ENCODE data around the gene CYB5R2.

Gene CYB5R2

DNA sequence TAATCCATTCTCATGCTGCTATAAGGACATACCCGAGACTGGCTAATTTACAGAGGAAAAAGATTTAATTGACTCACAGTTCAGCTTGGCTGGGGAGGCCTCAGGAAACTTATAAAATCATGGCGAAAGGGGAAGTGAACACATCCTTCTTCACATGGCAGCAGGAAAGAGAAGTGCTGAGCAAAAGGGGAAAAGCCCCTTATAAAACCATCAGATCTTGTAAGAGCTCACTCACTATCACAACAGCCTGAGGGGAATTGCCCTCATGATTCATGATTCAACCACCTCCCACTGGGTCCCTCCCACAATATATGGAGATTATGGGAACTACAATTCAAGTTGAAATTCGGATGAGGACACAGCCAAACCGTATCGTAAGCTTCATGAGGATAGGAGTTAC is 3.8 kb upstream of the CYB5R2 start:
- TF ChIP-seq, protein P1, sequence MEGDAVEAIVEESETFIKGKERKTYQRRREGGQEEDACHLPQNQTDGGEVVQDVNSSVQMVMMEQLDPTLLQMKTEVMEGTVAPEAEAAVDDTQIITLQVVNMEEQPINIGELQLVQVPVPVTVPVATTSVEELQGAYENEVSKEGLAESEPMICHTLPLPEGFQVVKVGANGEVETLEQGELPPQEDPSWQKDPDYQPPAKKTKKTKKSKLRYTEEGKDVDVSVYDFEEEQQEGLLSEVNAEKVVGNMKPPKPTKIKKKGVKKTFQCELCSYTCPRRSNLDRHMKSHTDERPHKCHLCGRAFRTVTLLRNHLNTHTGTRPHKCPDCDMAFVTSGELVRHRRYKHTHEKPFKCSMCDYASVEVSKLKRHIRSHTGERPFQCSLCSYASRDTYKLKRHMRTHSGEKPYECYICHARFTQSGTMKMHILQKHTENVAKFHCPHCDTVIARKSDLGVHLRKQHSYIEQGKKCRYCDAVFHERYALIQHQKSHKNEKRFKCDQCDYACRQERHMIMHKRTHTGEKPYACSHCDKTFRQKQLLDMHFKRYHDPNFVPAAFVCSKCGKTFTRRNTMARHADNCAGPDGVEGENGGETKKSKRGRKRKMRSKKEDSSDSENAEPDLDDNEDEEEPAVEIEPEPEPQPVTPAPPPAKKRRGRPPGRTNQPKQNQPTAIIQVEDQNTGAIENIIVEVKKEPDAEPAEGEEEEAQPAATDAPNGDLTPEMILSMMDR (IDR thresholded peaks at IDR 0.05): no peak
- Histone ChIP-seq H3K4me1 (ENCODE audit: control insufficient read depth in 1 of 2, insufficient read depth in 1 of 2, low read depth in 1 of 2, low read length in 1 of 2) (peaks cover 0 to 16% of the 10 kb centered on the region in 2 experiments), H3K9me3 (peaks cover 8% of the 10 kb centered on the region), H3K4me3 (ENCODE audit: low read depth in 1 of 2, low read length in 1 of 2) (no peak overlapping the region), H3K36me3 (no peaks in the 10 kb centered on the region), H3K27me3 (peaks cover 77% of the 10 kb centered on the region), H3K27ac (no peak overlapping the region)

DNA sequence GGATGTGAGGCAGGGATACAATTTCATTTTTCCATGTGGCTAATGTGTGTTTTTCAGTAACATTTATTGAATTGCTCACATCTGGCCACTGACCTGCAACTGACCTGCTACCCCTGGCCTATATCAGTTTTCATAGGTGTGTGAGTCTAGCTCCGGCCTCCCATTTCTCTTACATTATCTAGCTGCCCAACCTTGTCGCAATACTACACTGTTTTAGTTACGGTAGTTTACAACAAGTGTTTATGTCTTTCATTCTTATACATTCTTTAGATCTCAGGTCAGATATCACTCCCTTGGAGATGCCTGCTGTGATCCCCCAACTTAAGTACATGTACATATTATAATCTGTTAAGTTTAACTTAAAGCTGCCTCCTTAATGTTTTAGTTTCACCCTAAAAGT is 2.3 kb upstream of the CYB5R2 start:
- TF ChIP-seq, protein P1 (IDR thresholded peaks at IDR 0.05): no peak
- Histone ChIP-seq H3K9me3 (peaks cover 8% of the 10 kb centered on the region), H3K4me3 (ENCODE audit: low read depth in 1 of 2, low read length in 1 of 2) (no peak overlapping the region), H3K27ac (no peak overlapping the region), H3K36me3 (no peaks in the 10 kb centered on the region), H3K4me1 (ENCODE audit: control insufficient read depth in 1 of 2, insufficient read depth in 1 of 2, low read depth in 1 of 2, low read length in 1 of 2) (peaks cover 0 to 28% of the 10 kb centered on the region in 2 experiments), H3K27me3 (peaks cover 73% of the 10 kb centered on the region)

DNA sequence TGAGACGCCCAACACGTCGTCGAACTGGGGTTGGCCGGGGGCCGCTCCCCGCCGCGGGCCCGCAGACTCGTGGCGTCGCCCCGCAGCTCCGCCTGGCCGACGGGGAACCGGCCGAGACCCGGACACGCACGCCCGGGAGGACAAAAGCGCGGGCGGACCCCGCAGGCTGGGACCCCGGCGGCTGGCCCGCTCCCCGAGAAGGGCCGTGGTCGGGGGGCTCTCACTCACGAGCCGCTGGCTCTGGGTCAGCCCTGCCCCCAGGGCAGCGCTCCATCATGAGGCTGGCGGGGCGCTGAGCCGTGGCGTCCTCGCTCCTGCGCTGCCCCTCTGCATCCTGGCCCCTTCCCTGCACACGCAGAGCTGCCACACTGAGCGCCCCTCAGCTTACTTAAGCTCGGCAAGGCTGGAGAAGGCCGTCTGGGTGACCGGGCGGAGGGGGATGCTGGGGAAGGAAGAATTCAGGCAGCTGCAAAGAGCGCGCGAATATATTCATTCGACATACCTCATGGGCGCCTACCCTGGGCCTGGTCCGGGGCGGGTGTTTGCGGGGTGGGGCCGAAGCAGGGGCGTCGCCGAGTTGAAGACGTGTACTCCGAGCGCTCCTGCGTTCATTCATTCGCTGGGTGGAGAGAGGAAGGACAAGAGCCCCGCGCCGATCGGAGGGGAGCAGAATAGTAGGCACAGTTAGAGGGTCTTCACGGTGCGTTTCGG is 579 bp upstream of the CYB5R2 start:
- TF ChIP-seq, protein P1 (IDR thresholded peaks at IDR 0.05): no peak
- peak overlapping the region in 1 of 2 experiments; percentile 57 for H3K4me3 ChIP-seq (ENCODE audit: low read depth in 1 of 2, low read length in 1 of 2)
- H3K27me3 ChIP-seq: peaks cover 56% of the 10 kb centered on the region
- no peak overlapping the region for H3K27ac ChIP-seq
- peaks cover 8% of the 10 kb centered on the region for H3K9me3 ChIP-seq
- no peaks in the 10 kb centered on the region for H3K36me3 ChIP-seq
- peaks cover 0 to 38% of the 10 kb centered on the region in 2 experiments for H3K4me1 ChIP-seq (ENCODE audit: control insufficient read depth in 1 of 2, insufficient read depth in 1 of 2, low read depth in 1 of 2, low read length in 1 of 2)

DNA sequence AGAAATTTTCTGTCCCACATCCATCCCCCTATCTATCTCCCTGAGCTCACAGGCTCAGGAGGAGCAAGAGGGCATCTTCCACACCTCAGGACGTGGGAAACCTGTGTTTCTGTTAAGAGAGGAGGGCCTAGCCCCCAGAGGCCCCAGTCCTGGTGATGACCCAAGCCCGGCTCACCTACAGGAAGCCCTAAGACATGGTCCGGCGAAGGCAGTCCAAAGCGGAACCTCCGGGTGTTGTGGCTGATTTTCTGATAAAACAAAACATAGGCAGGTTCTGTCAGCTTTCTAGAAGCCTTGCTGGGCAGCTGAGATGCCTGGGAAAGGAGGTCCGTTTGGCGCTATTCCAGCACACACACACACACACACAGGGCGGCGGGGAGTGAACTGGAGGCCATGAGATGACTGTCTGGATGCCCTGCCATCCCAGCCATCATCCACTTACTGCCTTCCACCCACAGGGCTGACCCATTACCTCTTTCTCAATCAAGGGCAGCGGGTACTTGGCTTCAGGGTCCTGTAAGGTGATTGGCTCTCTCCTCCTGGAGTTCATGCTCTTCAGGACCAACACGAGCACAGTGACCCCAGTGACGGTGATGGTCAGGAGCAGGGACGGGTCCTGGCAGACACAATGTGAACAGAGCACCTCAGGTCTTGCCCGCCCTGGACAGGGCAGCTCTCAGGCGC is 882 bp downstream of the CYB5R2 start:
- H3K4me1 ChIP-seq (ENCODE audit: control insufficient read depth in 1 of 2, insufficient read depth in 1 of 2, low read depth in 1 of 2, low read length in 1 of 2): peaks cover 0 to 38% of the 10 kb centered on the region in 2 experiments
- H3K36me3 ChIP-seq: no peaks in the 10 kb centered on the region
- TF ChIP-seq, protein P1 (IDR thresholded peaks at IDR 0.05): no peak
- H3K9me3 ChIP-seq: peaks cover 7% of the 10 kb centered on the region
- peaks cover 58% of the 10 kb centered on the region for H3K27me3 ChIP-seq
- H3K27ac ChIP-seq: no peak overlapping the region
- no peak overlapping the region for H3K4me3 ChIP-seq (ENCODE audit: low read depth in 1 of 2, low read length in 1 of 2)

DNA sequence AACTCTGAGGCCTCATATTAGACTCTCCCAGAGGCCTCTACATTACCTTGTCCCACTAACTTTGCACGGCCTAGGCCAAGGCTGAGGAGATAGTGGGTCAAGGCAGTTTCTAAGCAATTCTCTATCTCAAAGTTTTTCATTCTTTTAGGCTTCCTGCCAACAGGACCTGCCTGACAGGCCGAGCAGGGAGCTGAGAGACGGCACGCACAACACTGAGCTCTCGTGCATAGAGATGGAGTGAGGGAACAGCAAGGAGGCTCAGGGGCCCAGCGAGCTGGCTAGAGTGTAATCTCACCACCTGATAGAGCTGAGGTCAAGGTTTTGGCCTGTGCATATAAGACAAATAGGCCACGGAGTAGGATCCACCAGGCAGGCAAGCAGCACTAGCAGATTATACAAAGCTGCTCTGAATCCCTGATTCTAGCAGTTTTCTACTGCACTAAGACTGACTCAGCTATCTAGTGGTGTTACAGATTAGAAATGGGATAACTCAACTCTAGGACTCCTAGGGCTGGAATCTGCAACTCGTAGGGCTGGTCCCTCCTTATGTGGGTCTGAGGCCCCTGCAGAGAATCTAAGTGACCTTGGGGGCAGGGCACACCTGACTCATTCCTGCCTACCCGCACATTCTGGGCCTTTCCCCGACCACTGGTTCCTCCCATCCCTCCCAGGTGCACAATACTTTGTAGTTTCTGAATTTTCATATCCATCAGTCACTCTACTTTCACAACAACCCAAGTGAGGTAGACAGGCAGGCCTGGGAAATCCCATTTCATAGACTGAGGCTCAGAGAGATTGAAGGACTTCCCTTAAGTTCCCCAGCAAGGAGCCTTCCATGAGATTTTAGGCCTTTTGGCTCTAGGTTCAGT is 1.7 kb downstream of the CYB5R2 start:
- Histone ChIP-seq H3K27me3 (peaks cover 58% of the 10 kb centered on the region), H3K36me3 (no peaks in the 10 kb centered on the region), H3K27ac (peak overlapping the region; percentile 57), H3K4me1 (ENCODE audit: control insufficient read depth in 1 of 2, insufficient read depth in 1 of 2, low read depth in 1 of 2, low read length in 1 of 2) (peaks cover 0 to 38% of the 10 kb centered on the region in 2 experiments), H3K9me3 (no peaks in the 10 kb centered on the region), H3K4me3 (ENCODE audit: low read depth in 1 of 2, low read length in 1 of 2) (no peak overlapping the region)
- TF ChIP-seq, protein P1 (IDR thresholded peaks at IDR 0.05): no peak
